ENCODE measurements around the gene MLH3. TPM values are rescaled to one million over a fixed set of nuclear protein-coding genes. Genes with fewer than 3 reads are reported as not detected.

Gene MLH3
- total RNA-seq, 2 experiments from 2014 or later = 6.6 to 6.7 TPM

DNA sequence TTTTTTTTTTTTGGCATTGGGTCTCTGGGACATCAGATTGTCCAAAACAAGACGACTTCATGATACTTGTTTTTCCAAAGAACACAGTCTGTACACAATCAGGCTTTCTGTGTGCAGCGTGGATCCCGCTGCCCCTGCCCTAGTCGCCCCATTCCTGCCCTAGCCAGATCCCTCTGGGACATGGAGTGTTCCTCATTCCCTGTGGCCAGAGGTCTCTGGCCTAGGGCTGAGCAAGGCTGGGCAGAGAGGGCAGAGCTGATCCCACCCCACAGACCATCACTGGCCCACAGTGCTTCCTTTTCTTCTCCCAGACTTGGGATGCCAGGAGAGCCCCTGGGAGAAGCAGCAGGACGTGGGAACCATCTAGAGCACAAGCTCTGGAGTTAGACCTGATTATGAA lies 69.4 kb downstream of the MLH3 start:
- TF ChIP-seq, protein P1, sequence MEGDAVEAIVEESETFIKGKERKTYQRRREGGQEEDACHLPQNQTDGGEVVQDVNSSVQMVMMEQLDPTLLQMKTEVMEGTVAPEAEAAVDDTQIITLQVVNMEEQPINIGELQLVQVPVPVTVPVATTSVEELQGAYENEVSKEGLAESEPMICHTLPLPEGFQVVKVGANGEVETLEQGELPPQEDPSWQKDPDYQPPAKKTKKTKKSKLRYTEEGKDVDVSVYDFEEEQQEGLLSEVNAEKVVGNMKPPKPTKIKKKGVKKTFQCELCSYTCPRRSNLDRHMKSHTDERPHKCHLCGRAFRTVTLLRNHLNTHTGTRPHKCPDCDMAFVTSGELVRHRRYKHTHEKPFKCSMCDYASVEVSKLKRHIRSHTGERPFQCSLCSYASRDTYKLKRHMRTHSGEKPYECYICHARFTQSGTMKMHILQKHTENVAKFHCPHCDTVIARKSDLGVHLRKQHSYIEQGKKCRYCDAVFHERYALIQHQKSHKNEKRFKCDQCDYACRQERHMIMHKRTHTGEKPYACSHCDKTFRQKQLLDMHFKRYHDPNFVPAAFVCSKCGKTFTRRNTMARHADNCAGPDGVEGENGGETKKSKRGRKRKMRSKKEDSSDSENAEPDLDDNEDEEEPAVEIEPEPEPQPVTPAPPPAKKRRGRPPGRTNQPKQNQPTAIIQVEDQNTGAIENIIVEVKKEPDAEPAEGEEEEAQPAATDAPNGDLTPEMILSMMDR (conservative IDR thresholded peaks at IDR 0.05; ENCODE audit: low read length) = no peak
- TF ChIP-seq EZH2phosphoT487 (IDR thresholded peaks at IDR 0.05; ENCODE audit: borderline replicate concordance, low read depth, low read length) = no peak
- intact Hi-C loops (cut with micrococcal nuclease; ENCODE audit: unreplicated experiment) = no loop called here
- H2AFZ ChIP-seq (ENCODE audit: low read length) = no peak overlapping the region
- H3K79me2 ChIP-seq (ENCODE audit: insufficient read depth, low read depth, low read length) = no peaks in the 10 kb centered on the region
- no peaks in the 10 kb centered on the region for H4K20me1 ChIP-seq (ENCODE audit: insufficient read depth, low read length)
- DNase-seq (ENCODE audit: low spot score) = no peak
- no peaks in the 10 kb centered on the region for H3K4me1 ChIP-seq (ENCODE audit: insufficient read depth, low read length, poor library complexity, severe bottlenecking)
- H3K4me2 ChIP-seq (ENCODE audit: low read length) = no peak overlapping the region
- POLR2A ChIA-PET = no interaction called here
- BruUV-seq (replicated peaks) = no TSS peak
- no peak overlapping the region for H3K27ac ChIP-seq (ENCODE audit: low read depth, low read length, poor library complexity, severe bottlenecking)
- H3K9me2 ChIP-seq (ENCODE audit: insufficient read depth, low read length) = no peaks in the 10 kb centered on the region
- no peaks in the 10 kb centered on the region for H3K36me3 ChIP-seq (ENCODE audit: insufficient read depth, low read length)
- H3K9me3 ChIP-seq (ENCODE audit: low read length) = no peaks in the 10 kb centered on the region
- no peak overlapping the region for H3K4me3 ChIP-seq (ENCODE audit: low read depth, low read length, poor library complexity, severe bottlenecking)
- CTCF ChIA-PET (ENCODE audit: unreplicated experiment) = no interaction called here

DNA sequence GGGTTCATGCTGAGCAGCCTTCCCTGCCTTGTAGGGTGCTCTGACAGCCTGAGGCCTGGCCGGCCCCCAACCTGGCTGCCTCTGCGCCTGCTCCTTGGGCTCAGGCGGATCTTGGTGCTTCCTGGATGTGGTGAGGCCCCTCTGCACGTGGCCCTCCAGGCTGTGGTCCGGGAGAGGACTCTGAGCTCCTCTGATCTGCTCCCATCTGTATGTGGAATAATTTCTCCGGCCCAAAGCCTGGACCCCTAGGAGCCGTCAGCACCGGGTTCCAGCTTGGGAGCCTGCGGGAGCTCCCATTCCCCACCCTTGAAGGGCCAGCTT lies 69.8 kb downstream of the MLH3 start:
- no peak overlapping the region for H3K4me2 ChIP-seq (ENCODE audit: low read length)
- BruUV-seq (replicated peaks) = no TSS peak
- H2AFZ ChIP-seq (ENCODE audit: low read length) = no peak overlapping the region
- no peak overlapping the region for H3K27ac ChIP-seq (ENCODE audit: low read depth, low read length, poor library complexity, severe bottlenecking)
- TF ChIP-seq, protein P1 (conservative IDR thresholded peaks at IDR 0.05; ENCODE audit: low read length) = no peak
- no peak for TF ChIP-seq EZH2phosphoT487 (IDR thresholded peaks at IDR 0.05; ENCODE audit: borderline replicate concordance, low read depth, low read length)
- no peaks in the 10 kb centered on the region for H3K79me2 ChIP-seq (ENCODE audit: insufficient read depth, low read depth, low read length)
- DNase-seq (ENCODE audit: low spot score) = no peak
- H3K9me3 ChIP-seq (ENCODE audit: low read length) = no peaks in the 10 kb centered on the region
- no peaks in the 10 kb centered on the region for H3K4me1 ChIP-seq (ENCODE audit: insufficient read depth, low read length, poor library complexity, severe bottlenecking)
- no peak overlapping the region for H3K4me3 ChIP-seq (ENCODE audit: low read depth, low read length, poor library complexity, severe bottlenecking)
- ChIA-PET POLR2A (no interaction called here), CTCF (ENCODE audit: unreplicated experiment) (interaction anchor here (0.5 kb wide), 1 partner anchor 447 kb away, joined by 17 read pairs; no protein-coding TSS in a partner anchor)
- intact Hi-C loops (cut with micrococcal nuclease; ENCODE audit: unreplicated experiment) = no loop called here
- no peaks in the 10 kb centered on the region for H4K20me1 ChIP-seq (ENCODE audit: insufficient read depth, low read length)
- no peaks in the 10 kb centered on the region for H3K9me2 ChIP-seq (ENCODE audit: insufficient read depth, low read length)
- H3K36me3 ChIP-seq (ENCODE audit: insufficient read depth, low read length) = no peaks in the 10 kb centered on the region

DNA sequence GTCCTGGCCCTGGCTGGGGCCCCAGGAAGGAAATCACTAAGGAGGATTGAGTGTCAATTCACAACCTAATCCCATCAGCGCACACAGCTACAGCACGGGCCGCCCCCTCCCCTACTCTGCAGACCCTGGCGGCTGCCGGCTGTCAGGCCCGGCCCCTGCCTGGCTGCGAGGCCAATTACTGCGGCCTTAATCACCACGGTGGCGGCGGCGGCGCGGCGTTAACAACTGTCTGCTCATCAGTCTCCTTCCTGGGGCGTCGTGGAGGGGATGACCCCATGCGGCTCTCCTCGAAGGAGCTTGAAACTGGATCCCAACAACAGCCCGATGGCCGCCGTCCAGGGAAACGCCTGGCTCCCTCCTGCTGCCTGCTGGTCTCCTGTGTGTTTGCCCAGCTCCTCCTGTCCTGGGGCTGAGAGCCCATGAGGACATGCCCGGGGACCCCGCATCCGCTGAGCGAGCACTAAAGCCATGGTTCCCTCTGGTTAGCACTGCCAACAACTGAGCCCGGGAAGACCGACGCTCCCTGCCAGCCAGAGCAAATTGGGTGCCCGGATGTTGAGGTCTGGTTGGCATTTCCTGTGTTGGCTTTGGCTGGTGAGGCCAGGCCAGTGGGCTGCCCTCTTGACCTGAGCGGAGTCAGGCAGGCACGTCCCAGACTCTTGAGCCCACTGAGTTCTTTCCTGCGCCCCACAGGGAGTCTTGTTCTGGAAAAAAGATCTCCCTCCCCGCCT lies 70.4 kb downstream of the MLH3 start:
- POLR2A ChIA-PET = no interaction called here
- BruUV-seq (replicated peaks) = no TSS peak
- CTCF ChIA-PET (ENCODE audit: unreplicated experiment) = interaction anchor here (0.5 kb wide), 1 partner anchor 448 kb away, joined by 17 read pairs; no protein-coding TSS in a partner anchor

More for the DNA sequence above, 70.4 kb downstream of the MLH3 start:
- H3K4me1 ChIP-seq (ENCODE audit: insufficient read depth, low read length, poor library complexity, severe bottlenecking) = no peaks in the 10 kb centered on the region
- no peak for DNase-seq (ENCODE audit: low spot score)
- no peak overlapping the region for H2AFZ ChIP-seq (ENCODE audit: low read length)
- no peak overlapping the region for H3K27ac ChIP-seq (ENCODE audit: low read depth, low read length, poor library complexity, severe bottlenecking)
- intact Hi-C loops (cut with micrococcal nuclease; ENCODE audit: unreplicated experiment) = no loop called here
- no peaks in the 10 kb centered on the region for H3K79me2 ChIP-seq (ENCODE audit: insufficient read depth, low read depth, low read length)
- H4K20me1 ChIP-seq (ENCODE audit: insufficient read depth, low read length) = no peaks in the 10 kb centered on the region
- no peak overlapping the region for H3K4me2 ChIP-seq (ENCODE audit: low read length)
- H3K9me3 ChIP-seq (ENCODE audit: low read length) = no peaks in the 10 kb centered on the region
- H3K36me3 ChIP-seq (ENCODE audit: insufficient read depth, low read length) = no peaks in the 10 kb centered on the region
- no peak overlapping the region for H3K4me3 ChIP-seq (ENCODE audit: low read depth, low read length, poor library complexity, severe bottlenecking)
- no peaks in the 10 kb centered on the region for H3K9me2 ChIP-seq (ENCODE audit: insufficient read depth, low read length)
- TF ChIP-seq EZH2phosphoT487 (IDR thresholded peaks at IDR 0.05; ENCODE audit: borderline replicate concordance, low read depth, low read length) = no peak
- TF ChIP-seq, protein P1 (conservative IDR thresholded peaks at IDR 0.05; ENCODE audit: low read length) = no peak

Measured in OCI-LY7 (cell line).